NAMALWA (cell line): ENCODE results near the gene PHYKPL.
"Not testable (repeated sequence)": the region's sequence is repeated elsewhere in the genome, so short reads cannot be mapped to it uniquely, and the experiment has no call there.

Experiments used
- DNase-seq: peaks from one replicate; pipeline ENCODE4 v3.0.0-alpha.2; 2015; ENCODE audit warnings: low spot score

PHYKPL gene

DNA sequence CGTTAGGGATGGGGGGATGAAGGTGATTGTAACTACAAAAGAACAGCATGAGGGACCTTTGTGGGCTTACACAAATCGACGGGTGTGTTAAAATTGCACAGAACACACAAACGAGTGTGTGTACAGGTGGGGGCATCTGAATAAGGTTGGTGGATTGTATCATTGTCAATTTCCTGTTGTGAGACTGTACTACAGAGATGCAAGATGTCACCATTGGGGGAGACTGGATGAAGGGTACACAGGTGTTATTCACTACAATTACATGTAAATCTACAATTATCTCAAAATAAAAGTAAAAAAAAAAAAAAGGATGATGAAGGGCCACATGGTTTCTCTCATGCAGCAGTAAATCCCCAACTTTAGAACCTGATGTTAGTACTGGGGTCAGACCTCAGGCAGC is 31.4 kb upstream of the PHYKPL start:
- DNase-seq: no peak

- no peak for DNase-seq
Measured at GRCh38 chr5:178261666-178262600, 29.3 kb upstream of the PHYKPL start.

DNA sequence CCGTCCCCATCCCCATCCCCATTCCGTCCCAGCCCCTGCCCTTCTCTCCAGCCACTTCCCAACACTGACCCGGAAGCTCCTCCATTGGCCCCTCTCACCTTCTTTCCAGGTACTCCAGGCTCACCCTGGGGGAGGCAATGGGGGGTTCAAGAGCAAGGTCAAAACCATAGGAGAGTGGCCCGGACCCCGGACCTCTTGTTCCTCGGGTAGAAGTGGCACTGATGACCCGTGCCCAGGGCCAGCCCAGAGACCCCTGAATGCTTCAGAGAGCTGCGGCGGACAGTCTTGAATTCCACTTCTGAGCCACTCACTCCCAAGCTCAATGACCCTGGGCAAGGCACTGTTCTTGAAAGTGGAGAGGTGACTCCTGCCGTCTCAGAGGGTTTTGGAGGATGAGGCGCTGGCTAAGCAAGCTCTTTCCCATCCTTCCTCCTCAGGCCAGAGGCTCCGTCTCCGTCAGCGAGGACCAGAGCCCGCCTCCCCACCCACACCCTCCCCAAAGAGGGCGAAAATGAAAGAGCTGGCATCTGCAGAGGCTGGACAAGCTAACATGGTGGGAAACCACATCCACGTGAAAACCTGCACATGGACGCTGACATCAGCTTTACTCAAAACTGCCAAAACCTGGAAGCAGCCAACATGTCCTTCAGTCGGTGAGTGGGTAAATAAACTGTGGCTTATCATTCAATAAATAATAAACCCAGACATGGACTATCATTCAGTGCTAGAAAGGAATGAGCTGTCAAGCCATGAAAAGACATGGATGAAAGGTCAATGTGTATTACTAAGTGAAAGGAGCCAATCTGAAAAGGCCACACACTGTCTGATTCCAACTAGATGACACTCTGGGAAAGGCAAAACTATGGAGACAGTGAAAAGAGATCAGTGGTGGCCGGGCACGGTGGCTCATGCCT is 27.3 kb upstream of the PHYKPL start:
- no peak for DNase-seq

GRCh38 chr5:178257650-178258049 is 25.0 kb upstream of the PHYKPL start:
- no peak for DNase-seq

GRCh38 chr5:178256746-178257145 is 24.1 kb upstream of the PHYKPL start:
- DNase-seq: no peak

- DNase-seq: not testable (repeated sequence)
Measured at GRCh38 chr5:178253632-178254031, 21.0 kb upstream of the PHYKPL start.

GRCh38 chr5:178252258-178252657 is 19.7 kb upstream of the PHYKPL start:
- no peak for DNase-seq

DNA sequence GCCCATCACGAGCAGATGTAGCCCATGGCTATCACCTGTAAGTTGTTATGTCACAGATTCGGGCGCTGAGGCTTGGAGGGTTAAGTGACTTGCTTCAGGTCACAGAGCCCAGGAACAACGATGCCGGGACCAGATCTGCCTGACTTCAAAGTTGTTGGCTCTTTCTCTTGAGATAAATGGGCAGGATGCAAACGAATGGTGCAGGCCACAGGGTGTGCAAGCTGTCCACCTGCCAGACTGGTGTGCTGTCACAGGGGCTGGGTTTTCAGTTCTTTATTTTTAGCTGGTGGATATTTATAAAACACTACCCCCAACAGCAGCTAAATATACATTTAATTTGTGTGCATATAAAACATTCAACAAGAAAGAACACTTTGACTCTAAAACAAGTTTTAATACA is 17.7 kb upstream of the PHYKPL start:
- DNase-seq: no peak

DNA sequence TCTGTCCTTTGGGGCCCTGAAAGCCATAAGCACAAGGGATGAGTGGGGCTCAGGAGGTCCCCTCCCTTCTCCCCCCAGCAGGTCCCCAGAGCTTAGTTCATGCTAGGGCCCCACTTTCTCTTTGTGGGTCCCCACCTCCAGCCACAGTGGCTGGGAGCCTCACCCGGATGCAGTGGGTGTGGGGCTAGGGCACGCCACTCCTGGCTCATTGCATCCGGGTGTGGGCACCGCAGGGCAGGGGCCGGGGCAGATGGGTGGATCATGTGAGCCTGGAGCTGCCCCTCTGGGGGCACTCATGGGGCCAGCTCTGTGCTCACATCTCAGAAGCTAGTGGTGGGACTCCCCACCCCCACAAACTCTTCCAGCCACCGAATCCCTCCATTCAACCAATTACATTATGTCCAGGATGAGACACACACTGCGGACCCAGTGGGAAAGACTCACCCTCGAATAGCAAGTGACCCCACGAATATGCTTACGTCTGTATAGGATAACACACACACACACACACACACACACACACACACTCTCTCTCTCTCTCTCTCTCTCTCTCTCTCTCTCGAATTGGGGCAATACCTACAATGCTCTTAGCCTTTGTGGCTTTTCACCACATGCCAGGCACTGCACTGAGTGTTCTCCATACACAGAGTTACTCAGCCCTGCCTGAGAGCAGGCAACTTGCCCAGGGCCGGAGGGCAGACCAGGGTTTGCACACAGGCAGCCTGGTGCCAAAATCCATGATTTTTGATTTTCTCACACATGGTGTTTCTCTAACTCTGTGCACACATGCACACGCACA is 16.8 kb upstream of the PHYKPL start:
- DNase-seq: no peak

GRCh38 chr5:178248750-178249149 is 16.1 kb upstream of the PHYKPL start:
- no peak for DNase-seq

DNA sequence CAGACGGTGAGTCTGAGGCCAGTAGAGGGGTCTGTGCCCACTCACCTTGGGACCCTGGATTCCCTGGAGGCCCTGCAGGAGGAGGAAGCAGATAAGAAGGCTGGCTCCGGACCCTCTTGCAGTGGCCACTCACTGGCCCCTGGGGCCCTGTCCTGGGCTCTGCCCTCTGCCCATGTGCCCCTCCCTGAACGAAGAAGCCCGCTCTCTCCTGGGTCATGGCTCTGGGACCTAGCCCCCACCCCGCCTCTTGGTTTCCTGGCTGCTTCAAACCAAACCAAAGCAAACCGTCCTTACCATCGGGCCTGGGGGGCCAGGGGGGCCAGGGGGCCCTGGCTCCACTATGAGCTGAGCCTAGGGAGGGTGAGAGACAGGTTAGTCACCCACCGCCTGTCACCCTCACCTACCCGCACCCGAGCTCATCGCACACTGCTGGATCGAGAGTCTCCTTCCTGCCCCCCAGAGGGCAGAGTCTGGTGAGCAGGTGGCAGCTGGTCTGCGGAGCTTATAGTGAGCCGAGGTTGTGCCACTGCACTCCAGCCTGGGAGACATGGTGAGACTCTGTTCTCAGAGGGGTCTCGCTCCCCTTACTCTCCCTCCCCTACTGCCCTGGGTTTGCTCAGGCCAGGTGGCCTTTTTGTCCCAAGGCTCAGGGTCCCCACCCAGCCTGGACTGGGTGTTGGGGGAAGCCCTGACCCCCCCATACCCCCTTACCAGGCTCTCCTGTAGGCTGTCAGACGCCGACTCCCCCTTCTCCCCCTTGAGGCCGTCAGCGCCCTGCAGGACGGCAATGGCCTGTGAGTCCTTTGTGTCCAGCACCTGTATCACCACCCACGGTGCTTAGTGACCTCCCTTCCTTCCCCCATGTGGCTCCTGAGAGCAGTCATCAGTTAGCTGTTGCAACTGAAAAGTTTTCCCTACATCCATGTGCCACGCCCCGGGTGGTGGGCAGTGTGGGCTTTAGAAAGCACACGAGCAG is 15.2 kb upstream of the PHYKPL start:
- DNase-seq: peak; percentile 56

DNA sequence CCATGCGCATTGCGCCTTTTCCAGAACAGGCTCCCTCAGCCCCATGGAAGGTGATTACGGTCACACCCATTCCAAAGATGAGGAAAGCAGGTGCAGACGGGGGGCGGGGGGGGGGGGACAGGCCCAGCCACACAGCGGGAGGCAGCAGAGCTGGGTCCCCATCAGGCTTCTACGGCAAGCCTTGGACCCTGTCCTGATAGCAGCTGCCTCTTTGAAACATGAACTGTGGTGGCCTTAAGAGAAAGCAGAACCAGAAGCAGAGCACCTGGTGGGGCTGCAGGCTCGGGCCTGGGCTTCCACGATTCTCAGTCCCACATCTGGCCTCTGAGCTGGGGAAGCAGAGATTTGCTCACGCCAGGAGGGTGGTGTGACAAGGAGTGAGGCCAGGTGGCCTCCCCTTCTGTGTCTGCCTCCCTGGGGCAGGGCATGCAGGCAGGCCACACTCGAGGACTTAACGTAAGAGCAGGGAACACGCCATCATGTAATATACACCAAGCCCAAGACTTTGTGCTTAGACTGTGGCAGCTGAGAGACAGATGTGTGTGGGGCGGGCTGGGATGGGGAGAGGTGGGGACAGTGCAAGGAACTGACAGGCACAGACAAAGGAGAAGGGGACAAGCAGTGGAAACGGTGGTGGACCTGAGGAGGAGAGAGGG is 14.2 kb upstream of the PHYKPL start:
- peak; percentile 68 for DNase-seq

DNA sequence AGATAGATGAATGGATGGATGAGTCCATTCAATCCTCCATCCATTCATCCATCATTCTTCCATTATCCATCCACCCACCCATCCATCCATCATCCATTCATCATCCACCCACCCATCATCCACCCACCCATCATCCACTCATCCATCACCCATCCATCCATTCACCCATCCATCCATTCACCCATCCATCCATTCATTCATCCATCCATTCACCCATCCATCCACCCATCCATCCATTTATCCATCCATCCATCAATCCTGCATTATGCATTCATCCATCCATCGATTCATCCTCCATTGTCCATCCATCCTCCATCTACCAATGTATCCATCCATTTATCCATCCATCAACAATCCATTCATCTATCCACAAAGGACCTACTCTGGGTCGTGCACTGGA is 12.8 kb upstream of the PHYKPL start:
- no peak for DNase-seq

- DNase-seq: no peak
Measured at GRCh38 chr5:178244576-178244975, 12.0 kb upstream of the PHYKPL start.

DNA sequence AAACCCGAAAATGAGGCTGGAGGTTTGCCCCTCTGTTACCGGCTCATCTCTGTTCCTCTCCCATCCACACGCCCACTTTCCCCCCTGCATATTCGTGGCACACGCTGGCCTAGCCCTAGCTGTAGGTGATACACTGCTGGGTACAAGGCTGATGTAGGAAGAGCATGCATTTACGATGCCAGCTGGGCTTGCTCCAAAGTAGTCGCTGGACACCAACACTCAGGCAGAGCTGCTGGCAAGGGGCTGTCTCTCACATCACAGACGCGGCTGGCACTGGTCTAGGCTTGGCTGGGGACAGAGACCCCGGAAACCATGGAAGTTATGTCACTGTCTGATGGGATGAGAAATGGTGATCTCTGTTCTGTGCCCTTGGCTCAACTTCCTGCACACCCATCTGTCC is 9.8 kb upstream of the PHYKPL start:
- no peak for DNase-seq

- DNase-seq: no peak
Measured at GRCh38 chr5:178241688-178242231, 9.2 kb upstream of the PHYKPL start.

DNA sequence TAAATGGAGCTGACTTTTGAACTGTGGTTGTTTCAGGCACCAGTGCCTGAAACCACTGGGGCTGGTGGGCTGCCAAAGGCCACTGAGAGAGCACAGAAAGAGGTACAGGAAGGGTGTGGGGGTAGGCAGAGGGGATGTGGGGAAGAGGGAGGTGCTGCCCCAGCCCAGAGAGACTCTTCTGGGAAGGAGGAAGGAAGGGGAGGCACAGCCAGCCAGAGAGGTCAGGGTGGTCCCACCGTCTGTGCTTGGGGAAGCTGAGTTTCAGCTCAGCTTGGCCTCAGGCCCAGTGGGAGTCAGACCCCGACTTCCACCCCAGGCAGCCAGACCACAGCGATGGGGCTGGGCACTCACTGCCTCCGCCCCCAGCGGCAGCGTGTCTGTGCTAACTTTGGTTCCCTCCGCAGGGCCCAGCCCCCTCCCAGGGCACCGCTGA is 8.6 kb upstream of the PHYKPL start:
- DNase-seq: no peak

DNA sequence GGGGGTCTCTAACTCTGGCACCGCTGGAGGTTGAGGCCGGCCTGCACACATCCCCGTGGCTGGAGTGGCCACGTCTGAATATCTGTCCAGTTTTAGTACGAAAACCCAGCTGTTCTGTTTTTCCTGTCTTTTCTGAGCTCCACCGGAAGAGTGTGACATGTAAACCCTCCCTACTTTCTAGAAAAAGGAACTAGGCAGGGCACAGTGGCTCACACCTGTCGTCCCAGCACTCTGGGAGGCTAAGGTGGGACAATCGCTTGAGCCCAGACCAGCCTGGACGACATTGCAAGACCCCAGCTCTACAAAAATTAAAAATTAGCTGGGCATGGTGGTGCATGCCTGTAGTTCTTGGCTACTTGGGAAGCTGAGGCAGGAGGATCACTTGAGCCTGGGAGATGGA is 8.2 kb upstream of the PHYKPL start:
- no peak for DNase-seq

DNA sequence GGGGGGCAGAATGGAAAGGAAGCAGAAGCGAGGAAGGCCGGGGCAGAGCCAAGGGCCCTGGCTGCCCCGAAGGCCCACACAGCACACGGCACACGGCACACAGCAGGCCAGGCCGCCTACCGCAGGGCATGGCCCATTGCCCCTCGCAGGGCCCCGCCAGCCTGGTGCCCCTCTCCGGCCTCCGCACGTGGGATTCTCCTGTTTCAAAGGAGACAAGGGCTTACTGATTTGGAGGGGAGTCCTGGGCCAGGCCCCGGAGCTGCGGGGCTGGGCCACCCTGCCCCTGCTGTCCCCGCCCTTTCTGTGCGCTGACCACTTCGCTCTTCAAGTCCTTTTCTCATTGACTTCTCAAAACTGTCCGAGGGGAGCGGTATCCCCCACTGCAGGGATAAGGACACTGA is 7.7 kb upstream of the PHYKPL start:
- DNase-seq: no peak
